Measurements from ENCODE around the gene PRKCE.

DNA sequence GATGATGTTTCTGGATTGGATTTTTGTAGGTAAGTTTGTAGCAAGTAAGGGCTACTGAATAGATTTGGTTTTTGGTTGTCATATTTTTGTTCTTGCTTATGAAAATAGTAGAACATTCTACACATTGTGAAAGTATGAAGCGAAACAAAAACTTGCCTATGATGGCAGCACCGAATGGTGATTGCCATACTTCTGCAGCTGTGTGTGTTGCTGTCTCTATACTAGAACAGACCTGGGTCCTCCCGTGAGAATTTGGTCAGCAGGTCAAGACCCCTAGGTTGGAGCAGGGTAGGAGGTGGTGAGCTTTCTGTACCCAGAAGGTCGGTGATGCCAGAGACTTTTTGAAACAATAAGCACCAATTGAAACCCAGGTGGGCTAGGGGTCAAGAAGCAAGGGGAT, 322.6 kb downstream of the PRKCE start:
- no peak for TF ChIP-seq POLR2A (IDR thresholded peaks at IDR 0.05)
- TF ChIP-seq, protein P1, sequence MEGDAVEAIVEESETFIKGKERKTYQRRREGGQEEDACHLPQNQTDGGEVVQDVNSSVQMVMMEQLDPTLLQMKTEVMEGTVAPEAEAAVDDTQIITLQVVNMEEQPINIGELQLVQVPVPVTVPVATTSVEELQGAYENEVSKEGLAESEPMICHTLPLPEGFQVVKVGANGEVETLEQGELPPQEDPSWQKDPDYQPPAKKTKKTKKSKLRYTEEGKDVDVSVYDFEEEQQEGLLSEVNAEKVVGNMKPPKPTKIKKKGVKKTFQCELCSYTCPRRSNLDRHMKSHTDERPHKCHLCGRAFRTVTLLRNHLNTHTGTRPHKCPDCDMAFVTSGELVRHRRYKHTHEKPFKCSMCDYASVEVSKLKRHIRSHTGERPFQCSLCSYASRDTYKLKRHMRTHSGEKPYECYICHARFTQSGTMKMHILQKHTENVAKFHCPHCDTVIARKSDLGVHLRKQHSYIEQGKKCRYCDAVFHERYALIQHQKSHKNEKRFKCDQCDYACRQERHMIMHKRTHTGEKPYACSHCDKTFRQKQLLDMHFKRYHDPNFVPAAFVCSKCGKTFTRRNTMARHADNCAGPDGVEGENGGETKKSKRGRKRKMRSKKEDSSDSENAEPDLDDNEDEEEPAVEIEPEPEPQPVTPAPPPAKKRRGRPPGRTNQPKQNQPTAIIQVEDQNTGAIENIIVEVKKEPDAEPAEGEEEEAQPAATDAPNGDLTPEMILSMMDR (IDR thresholded peaks at IDR 0.05) = no peak
